Measurements from ENCODE around the gene PDZD11. TPM values are rescaled to one million over a fixed set of nuclear protein-coding genes. Genes with fewer than 3 reads are reported as not detected.

Gene PDZD11
- total and polyA plus RNA-seq, 2 donors (not counting 1 experiment from before 2014, with no cell fraction given): 53.3 to 142 TPM

DNA sequence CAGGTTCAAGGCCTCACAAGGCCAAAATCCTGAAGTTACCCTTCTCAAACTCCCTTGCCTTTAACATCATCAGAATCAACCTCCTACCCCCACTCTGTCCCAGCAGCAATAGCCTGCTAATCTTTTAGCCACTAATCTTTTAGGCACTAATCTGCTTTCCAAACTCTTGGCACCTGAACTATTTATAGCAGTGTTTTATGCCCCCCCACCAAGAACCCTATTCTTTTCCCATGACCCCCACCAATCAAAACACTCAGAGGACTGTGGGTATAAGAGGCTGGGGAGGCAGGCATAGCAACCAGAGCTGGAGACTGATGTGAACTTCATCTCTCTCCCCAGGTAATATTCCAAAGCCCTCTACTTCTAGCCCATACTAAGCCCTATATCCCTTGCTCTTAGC, 21.7 kb downstream of the PDZD11 start, which contains the start of gene ARR3:
ARR3 (plus strand) TSS at position 301 of the 400 bp plus-strand sequence. CDS start 1,052 bp downstream, outside the sequence.
- Histone ChIP-seq H3K9me3 (ENCODE audit: control insufficient read depth, insufficient read depth, low read depth, low read length) (no peaks in the 10 kb centered on the region), H3K36me3 (ENCODE audit: control insufficient read depth, insufficient read depth, low read length) (no peaks in the 10 kb centered on the region), H3K79me2 (ENCODE audit: control insufficient read depth, insufficient read depth, low read length) (no peaks in the 10 kb centered on the region), H3K27ac (ENCODE audit: insufficient read depth, low read length) (no peak within 1 kb of the TSS), H3K4me2 (ENCODE audit: extremely low read depth, insufficient read depth, low read length) (no peak within 1 kb of the TSS), H3K27me3 (ENCODE audit: control insufficient read depth, insufficient read depth, low read length) (no peaks in the 10 kb centered on the region), H4K20me1 (ENCODE audit: control insufficient read depth, extremely low read depth, insufficient read depth, low read length) (no peaks in the 10 kb centered on the region), H3K4me3 (replicated peaks in 1 of 4; ENCODE audit: control extremely low read depth in 1 of 4, insufficient read depth in 1 of 4, low read depth in 3 of 4, low read length in 4 of 4) (no peak within 1 kb of the TSS), H3K9ac (ENCODE audit: insufficient read depth, low read length) (no peak within 1 kb of the TSS), H2AFZ (ENCODE audit: low read length) (no peak within 1 kb of the TSS), H3K4me1 (ENCODE audit: control insufficient read depth, extremely low read depth, insufficient read depth, low read length) (no peaks in the 10 kb centered on the region)
- no peak for TF ChIP-seq EZH2 (IDR thresholded peaks at IDR 0.05; ENCODE audit: low read length, missing control alignments)
- TF ChIP-seq, protein P1, sequence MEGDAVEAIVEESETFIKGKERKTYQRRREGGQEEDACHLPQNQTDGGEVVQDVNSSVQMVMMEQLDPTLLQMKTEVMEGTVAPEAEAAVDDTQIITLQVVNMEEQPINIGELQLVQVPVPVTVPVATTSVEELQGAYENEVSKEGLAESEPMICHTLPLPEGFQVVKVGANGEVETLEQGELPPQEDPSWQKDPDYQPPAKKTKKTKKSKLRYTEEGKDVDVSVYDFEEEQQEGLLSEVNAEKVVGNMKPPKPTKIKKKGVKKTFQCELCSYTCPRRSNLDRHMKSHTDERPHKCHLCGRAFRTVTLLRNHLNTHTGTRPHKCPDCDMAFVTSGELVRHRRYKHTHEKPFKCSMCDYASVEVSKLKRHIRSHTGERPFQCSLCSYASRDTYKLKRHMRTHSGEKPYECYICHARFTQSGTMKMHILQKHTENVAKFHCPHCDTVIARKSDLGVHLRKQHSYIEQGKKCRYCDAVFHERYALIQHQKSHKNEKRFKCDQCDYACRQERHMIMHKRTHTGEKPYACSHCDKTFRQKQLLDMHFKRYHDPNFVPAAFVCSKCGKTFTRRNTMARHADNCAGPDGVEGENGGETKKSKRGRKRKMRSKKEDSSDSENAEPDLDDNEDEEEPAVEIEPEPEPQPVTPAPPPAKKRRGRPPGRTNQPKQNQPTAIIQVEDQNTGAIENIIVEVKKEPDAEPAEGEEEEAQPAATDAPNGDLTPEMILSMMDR (conservative IDR thresholded peaks at IDR 0.05 in 1 of 2, IDR thresholded peaks at IDR 0.05 in 1 of 2; ENCODE audit: low read depth in 1 of 2, low read length in 2 of 2): no peak
- no peak for DNase-seq (ENCODE audit: low read depth in 2 of 2)

DNA sequence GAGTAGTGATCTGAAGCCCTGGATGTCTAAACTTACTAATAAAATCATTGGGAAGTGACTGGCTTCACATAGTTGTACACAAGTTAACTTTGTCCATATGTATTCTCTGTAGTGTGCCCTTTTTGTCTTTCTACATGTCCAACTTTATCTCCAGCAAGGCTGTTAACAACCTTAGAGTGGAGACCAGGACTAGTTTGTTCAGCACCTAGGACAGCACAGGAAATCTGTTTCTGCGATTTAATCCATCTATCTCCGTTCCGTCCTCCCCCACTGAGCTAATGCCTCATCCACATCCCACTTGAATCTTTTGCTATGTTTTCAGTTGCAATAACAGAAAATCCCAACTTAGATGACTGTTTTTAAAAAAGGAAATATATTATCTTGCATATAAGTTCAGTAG, 24.9 kb downstream of the PDZD11 start:
- H3K27ac ChIP-seq (ENCODE audit: insufficient read depth, low read length): no peak overlapping the region
- H3K4me1 ChIP-seq (ENCODE audit: control insufficient read depth, extremely low read depth, insufficient read depth, low read length): no peaks in the 10 kb centered on the region
- no peaks in the 10 kb centered on the region for H4K20me1 ChIP-seq (ENCODE audit: control insufficient read depth, extremely low read depth, insufficient read depth, low read length)
- H3K4me3 ChIP-seq (replicated peaks in 1 of 4; ENCODE audit: control extremely low read depth in 1 of 4, insufficient read depth in 1 of 4, low read depth in 3 of 4, low read length in 4 of 4): no peak overlapping the region
- no peak for TF ChIP-seq EZH2 (IDR thresholded peaks at IDR 0.05; ENCODE audit: low read length, missing control alignments)
- TF ChIP-seq, protein P1 (conservative IDR thresholded peaks at IDR 0.05 in 1 of 2, IDR thresholded peaks at IDR 0.05 in 1 of 2; ENCODE audit: low read depth in 1 of 2, low read length in 2 of 2): no peak
- DNase-seq (ENCODE audit: low read depth in 2 of 2): peak in 1 of 2 donors; percentile 2
- no peaks in the 10 kb centered on the region for H3K79me2 ChIP-seq (ENCODE audit: control insufficient read depth, insufficient read depth, low read length)
- H3K4me2 ChIP-seq (ENCODE audit: extremely low read depth, insufficient read depth, low read length): no peak overlapping the region
- no peaks in the 10 kb centered on the region for H3K27me3 ChIP-seq (ENCODE audit: control insufficient read depth, insufficient read depth, low read length)
- no peak overlapping the region for H2AFZ ChIP-seq (ENCODE audit: low read length)
- no peaks in the 10 kb centered on the region for H3K9me3 ChIP-seq (ENCODE audit: control insufficient read depth, insufficient read depth, low read depth, low read length)
- H3K9ac ChIP-seq (ENCODE audit: insufficient read depth, low read length): no peak overlapping the region
- H3K36me3 ChIP-seq (ENCODE audit: control insufficient read depth, insufficient read depth, low read length): no peaks in the 10 kb centered on the region

DNA sequence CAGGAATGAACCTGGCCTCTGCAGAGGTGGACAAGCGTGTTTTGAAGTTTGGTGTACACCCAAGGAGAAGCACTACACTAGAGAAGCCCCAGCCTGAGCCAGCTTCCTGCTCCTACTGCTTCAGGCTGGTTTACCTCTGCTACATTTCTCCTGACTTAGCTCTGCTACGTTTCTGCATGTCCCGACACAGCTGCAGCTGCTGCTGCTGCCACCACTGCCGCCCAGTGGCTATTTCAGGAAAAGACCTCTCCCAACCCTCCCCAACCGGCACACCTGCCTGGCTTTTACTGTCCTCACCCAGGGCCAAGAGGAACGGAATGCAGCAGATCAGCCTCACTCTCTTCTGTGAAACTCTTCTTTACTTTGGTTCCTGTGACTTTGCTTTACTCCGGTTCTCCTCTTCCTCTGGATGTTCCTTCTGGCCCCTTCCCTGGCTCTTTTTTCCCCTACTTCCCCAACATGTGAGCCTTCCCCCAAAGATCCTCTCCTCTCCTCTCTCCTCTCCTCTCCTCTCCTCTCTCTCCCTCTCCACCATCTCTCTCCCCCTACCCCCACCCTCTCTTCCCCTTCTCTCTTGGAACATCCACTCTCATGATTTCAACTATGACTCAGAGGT, 26.7 kb downstream of the PDZD11 start:
- peak; percentile 18 to 49 for DNase-seq (ENCODE audit: low read depth in 2 of 2)
- no peak overlapping the region for H3K4me3 ChIP-seq (replicated peaks in 1 of 4; ENCODE audit: control extremely low read depth in 1 of 4, insufficient read depth in 1 of 4, low read depth in 3 of 4, low read length in 4 of 4)
- TF ChIP-seq, protein P1 (conservative IDR thresholded peaks at IDR 0.05 in 1 of 2, IDR thresholded peaks at IDR 0.05 in 1 of 2; ENCODE audit: low read depth in 1 of 2, low read length in 2 of 2): peak; percentile 47 to 68
- no peak for TF ChIP-seq EZH2 (IDR thresholded peaks at IDR 0.05; ENCODE audit: low read length, missing control alignments)

More for the DNA sequence above, 26.7 kb downstream of the PDZD11 start:
- H3K9ac ChIP-seq (ENCODE audit: insufficient read depth, low read length): no peak overlapping the region
- H2AFZ ChIP-seq (ENCODE audit: low read length): no peak overlapping the region
- H3K27me3 ChIP-seq (ENCODE audit: control insufficient read depth, insufficient read depth, low read length): no peaks in the 10 kb centered on the region
- no peaks in the 10 kb centered on the region for H3K36me3 ChIP-seq (ENCODE audit: control insufficient read depth, insufficient read depth, low read length)
- no peak overlapping the region for H3K4me2 ChIP-seq (ENCODE audit: extremely low read depth, insufficient read depth, low read length)
- H3K27ac ChIP-seq (ENCODE audit: insufficient read depth, low read length): no peak overlapping the region
- H3K4me1 ChIP-seq (ENCODE audit: control insufficient read depth, extremely low read depth, insufficient read depth, low read length): no peaks in the 10 kb centered on the region
- no peaks in the 10 kb centered on the region for H3K9me3 ChIP-seq (ENCODE audit: control insufficient read depth, insufficient read depth, low read depth, low read length)
- H3K79me2 ChIP-seq (ENCODE audit: control insufficient read depth, insufficient read depth, low read length): no peaks in the 10 kb centered on the region
- H4K20me1 ChIP-seq (ENCODE audit: control insufficient read depth, extremely low read depth, insufficient read depth, low read length): no peaks in the 10 kb centered on the region
